Sciatic nerve (tissue), 2 donors: Measurements from ENCODE around the gene CALN1. TPM values are rescaled to one million over a fixed set of nuclear protein-coding genes. Genes with fewer than 3 reads are reported as not detected.
"Not testable (repeated sequence)": the region's sequence is repeated elsewhere in the genome, so short reads cannot be mapped to it uniquely, and the experiment has no call there.

Source experiments
- ATAC-seq: fragments of 200-7000 bp; cut with Tn5 transposase; one replicate; pipeline ENCODE4 v1.9.1; 2020; ENCODE audit warnings: mild to moderate bottlenecking, moderate library complexity
- DNase-seq: peaks from one replicate; pipeline ENCODE4 v3.0.0-alpha.2; 2020; ENCODE audit warnings: low spot score
- intact Hi-C: fragments of 100-400 bp; cut with DNase I; formaldehyde crosslinking; loops from one replicate; pipeline ENCODE4 v1.14.2; 2022
- total RNA-seq: library from RNA; stranded (reverse); fragmentation: NEBNext Ultra II Directional; extraction: Animal tissue kit (Norgen Biotek cat#: 25700); gene quantifications from one replicate; pipeline ENCODE4 v1.2.1, GENCODE V29; 2021
- donor health status: DM: no; HTN: no; CAD: no.
- donor health status: DM: no; HTN: no; CAD: no.

Gene CALN1
- total RNA-seq, 1 donor from 2014 or later: 0.53 TPM

GRCh38 chr7:72223351-72223750 is 188.8 kb downstream of the CALN1 start:
- ATAC-seq (no peak), DNase-seq (no peak)
- intact Hi-C loops: no loop called here

GRCh38 chr7:72222136-72222535 is 190.0 kb downstream of the CALN1 start:
- DNase-seq: no peak
- ATAC-seq: no peak

GRCh38 chr7:72219500-72219899 is 192.6 kb downstream of the CALN1 start:
- intact Hi-C loops: no loop called here
- ATAC-seq (no peak), DNase-seq (no peak)

More at GRCh38 chr7:72222136-72222535, 190.0 kb downstream of the CALN1 start:
- intact Hi-C loops: no loop called here

- ATAC-seq: no peak
- DNase-seq: no peak
- intact Hi-C loops: no loop called here
These were observed 195.0 kb downstream of the CALN1 start for GRCh38 chr7:72217151-72217550.

- DNase-seq (no peak), ATAC-seq (no peak)
- intact Hi-C loops: no loop called here
These were observed 198.4 kb downstream of the CALN1 start for GRCh38 chr7:72213769-72214168.

- intact Hi-C loops: no loop called here
- DNase-seq (no peak), ATAC-seq (no peak)
These were observed 199.1 kb downstream of the CALN1 start for GRCh38 chr7:72213081-72213480.

GRCh38 chr7:72211175-72211574 is 201.0 kb downstream of the CALN1 start:
- ATAC-seq: no peak
- intact Hi-C loops: no loop called here
- DNase-seq: no peak

GRCh38 chr7:72209006-72209405 is 203.1 kb downstream of the CALN1 start:
- not testable (repeated sequence) for DNase-seq, ATAC-seq

GRCh38 chr7:72196176-72196575 is 216.0 kb downstream of the CALN1 start:
- ATAC-seq: no peak
- no peak for DNase-seq
- intact Hi-C loops: no loop called here

More at GRCh38 chr7:72209006-72209405, 203.1 kb downstream of the CALN1 start:
- intact Hi-C loops: not testable (repeated sequence)

GRCh38 chr7:72190919-72191318 is 221.2 kb downstream of the CALN1 start:
- ATAC-seq (no peak), DNase-seq (no peak)
- intact Hi-C loops: no loop called here

GRCh38 chr7:72190146-72190545 is 222.0 kb downstream of the CALN1 start:
- ATAC-seq (no peak), DNase-seq (no peak)
- intact Hi-C loops: no loop called here

- DNase-seq: no peak
- intact Hi-C loops: no loop called here
- ATAC-seq: no peak
These were observed 225.0 kb downstream of the CALN1 start for GRCh38 chr7:72187179-72187578.

- intact Hi-C loops: no loop called here
- DNase-seq (no peak), ATAC-seq (no peak)
These were observed 228.3 kb downstream of the CALN1 start for GRCh38 chr7:72183835-72184234.

GRCh38 chr7:72182036-72182435 is 230.1 kb downstream of the CALN1 start:
- intact Hi-C loops: no loop called here
- ATAC-seq (no peak), DNase-seq (no peak)

- no peak for DNase-seq
These were observed 235.3 kb downstream of the CALN1 start for GRCh38 chr7:72176875-72177274.

GRCh38 chr7:72170475-72170874 is 241.7 kb downstream of the CALN1 start:
- ATAC-seq (no peak), DNase-seq (no peak)
- intact Hi-C loops: no loop called here

More at GRCh38 chr7:72176875-72177274, 235.3 kb downstream of the CALN1 start:
- intact Hi-C loops: no loop called here
- ATAC-seq: no peak

- no peak for ATAC-seq
- intact Hi-C loops: no loop called here
- no peak for DNase-seq
These were observed 248.9 kb downstream of the CALN1 start for GRCh38 chr7:72163271-72163670.

- ATAC-seq (no peak), DNase-seq (no peak)
- intact Hi-C loops: no loop called here
These were observed 250.6 kb downstream of the CALN1 start for GRCh38 chr7:72161534-72161933.

- DNase-seq (no peak), ATAC-seq (no peak)
These were observed 252.2 kb downstream of the CALN1 start for GRCh38 chr7:72159911-72160310.

GRCh38 chr7:72156671-72157070 is 255.5 kb downstream of the CALN1 start:
- DNase-seq (no peak), ATAC-seq (no peak)
- intact Hi-C loops: no loop called here

More at GRCh38 chr7:72159911-72160310, 252.2 kb downstream of the CALN1 start:
- intact Hi-C loops: no loop called here

GRCh38 chr7:72153132-72153512 is 259.0 kb downstream of the CALN1 start:
- ATAC-seq (no peak), DNase-seq (no peak)
- intact Hi-C loops: no loop called here
